ENCODE data around the gene BAIAP2L1. TPM values are rescaled to one million over a fixed set of nuclear protein-coding genes. Genes with fewer than 3 reads are reported as not detected.

Gene BAIAP2L1
- total RNA-seq, 2 donors from 2014 or later, result 63.9 to 66.2 TPM

- no peak overlapping the region for H3K4me3 ChIP-seq
- no peaks in the 10 kb centered on the region for H3K9me3 ChIP-seq
- H3K4me1 ChIP-seq, result peaks cover 8% of the 10 kb centered on the region
- H3K27me3 ChIP-seq, result no peaks in the 10 kb centered on the region
- intact Hi-C loops (cut with DNase I), result no loop called here
- no peak for DNase-seq
- H3K36me3 ChIP-seq, result no peaks in the 10 kb centered on the region
- no peak overlapping the region for H3K9ac ChIP-seq (ENCODE audit: low read depth in 2 of 2, low read length in 2 of 2)
- H3K27ac ChIP-seq, result no peak overlapping the region
- TF ChIP-seq CTCF (IDR thresholded peaks at IDR 0.05), result no peak
Measured at GRCh38 chr7:98254516-98254915, 146.4 kb downstream of the BAIAP2L1 start.

GRCh38 chr7:98252425-98253054 lies 148.3 kb downstream of the BAIAP2L1 start:
- no peaks in the 10 kb centered on the region for H3K36me3 ChIP-seq
- no peaks in the 10 kb centered on the region for H3K9me3 ChIP-seq
- peaks cover 8% of the 10 kb centered on the region for H3K4me1 ChIP-seq
- H3K27me3 ChIP-seq, result no peaks in the 10 kb centered on the region
- peak overlapping the region; percentile 88 for H3K27ac ChIP-seq
- intact Hi-C loops (cut with DNase I), result no loop called here
- no peak for TF ChIP-seq CTCF (IDR thresholded peaks at IDR 0.05)
- peak overlapping the region; percentile 70 for H3K4me3 ChIP-seq
- DNase-seq, result no peak
- H3K9ac ChIP-seq (ENCODE audit: low read depth in 2 of 2, low read length in 2 of 2), result peak overlapping the region; percentile 74 to 77

- H3K9me3 ChIP-seq, result no peaks in the 10 kb centered on the region
- no peak for TF ChIP-seq CTCF (IDR thresholded peaks at IDR 0.05)
- H3K9ac ChIP-seq (ENCODE audit: low read depth in 2 of 2, low read length in 2 of 2), result peak within 1 kb of the TSS; percentile 82 to 93
- H3K27ac ChIP-seq, result peak within 1 kb of the TSS; percentile 88
- intact Hi-C loops (cut with DNase I), result no loop called here
- no peaks in the 10 kb centered on the region for H3K27me3 ChIP-seq
- no peaks in the 10 kb centered on the region for H3K36me3 ChIP-seq
- peaks cover 8% of the 10 kb centered on the region for H3K4me1 ChIP-seq
- peak; percentile 96 for DNase-seq
- peak within 1 kb of the TSS; percentile 70 for H3K4me3 ChIP-seq
Measured at GRCh38 chr7:98251601-98252424, 149.1 kb downstream of the BAIAP2L1 start, which contains the start of gene TECPR1. Gene TECPR1 (minus strand): TSS chr7:98252232. CDS start chr7:98246146, 6,086 bp downstream.

GRCh38 chr7:98251231-98251600 lies 149.7 kb downstream of the BAIAP2L1 start:
- H3K27ac ChIP-seq, result peak overlapping the region; percentile 88
- DNase-seq, result no peak
- intact Hi-C loops (cut with DNase I), result no loop called here
- H3K4me3 ChIP-seq, result peak overlapping the region; percentile 70
- H3K4me1 ChIP-seq, result peaks cover 8% of the 10 kb centered on the region
- no peaks in the 10 kb centered on the region for H3K9me3 ChIP-seq
- H3K27me3 ChIP-seq, result no peaks in the 10 kb centered on the region
- TF ChIP-seq CTCF (IDR thresholded peaks at IDR 0.05), result no peak
- no peaks in the 10 kb centered on the region for H3K36me3 ChIP-seq
- peak overlapping the region; percentile 82 to 93 for H3K9ac ChIP-seq (ENCODE audit: low read depth in 2 of 2, low read length in 2 of 2)

GRCh38 chr7:98250789-98251188 lies 150.1 kb downstream of the BAIAP2L1 start:
- peak; percentile 32 for DNase-seq
- peak overlapping the region; percentile 70 for H3K4me3 ChIP-seq
- H3K9me3 ChIP-seq, result no peaks in the 10 kb centered on the region
- H3K27me3 ChIP-seq, result no peaks in the 10 kb centered on the region
- peak overlapping the region in 1 of 2 donors; percentile 93 for H3K9ac ChIP-seq (ENCODE audit: low read depth in 2 of 2, low read length in 2 of 2)
- intact Hi-C loops (cut with DNase I), result no loop called here
- peak overlapping the region; percentile 88 for H3K27ac ChIP-seq
- TF ChIP-seq CTCF (IDR thresholded peaks at IDR 0.05), result no peak
- no peaks in the 10 kb centered on the region for H3K36me3 ChIP-seq
- peaks cover 8% of the 10 kb centered on the region for H3K4me1 ChIP-seq
